ENCODE results near the gene NACC1. TPM values are rescaled to one million over a fixed set of nuclear protein-coding genes. Genes with fewer than 3 reads are reported as not detected.

NACC1 gene
- total and polyA plus RNA-seq, 2 donors, result 12.8 to 17.5 TPM

DNA sequence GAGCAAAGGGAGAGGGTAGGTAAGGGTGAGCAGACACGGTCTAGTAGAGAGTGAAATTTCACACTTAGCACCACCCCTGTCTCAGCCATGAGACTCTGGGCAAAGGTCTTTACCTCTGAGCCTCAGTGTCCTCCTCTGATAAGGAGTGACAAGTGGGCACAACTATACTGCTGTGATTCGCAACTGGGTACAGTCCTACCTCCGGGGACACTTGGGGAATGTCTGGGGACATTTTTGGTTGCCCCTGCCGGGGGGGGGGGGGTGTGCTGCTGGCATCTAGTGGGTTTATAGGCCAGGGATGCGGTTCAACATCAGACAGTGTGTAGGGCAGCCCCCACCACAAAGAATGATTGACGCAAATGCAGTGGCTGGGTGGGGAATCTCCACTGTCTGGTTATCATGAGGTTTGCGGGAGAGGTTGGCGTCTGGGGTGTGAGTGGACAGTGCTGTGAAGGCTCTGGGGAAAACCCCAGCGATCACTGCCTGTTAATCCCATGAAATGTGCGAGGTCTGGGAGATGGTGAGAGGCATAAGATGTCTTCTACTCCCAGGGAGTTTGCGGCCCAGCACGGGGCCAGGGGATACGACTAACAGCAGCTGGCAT, 4.3 kb downstream of the NACC1 start:
- 96% methylated on average over 13 of the region's 13 CpGs for WGBS
- Histone ChIP-seq H3K27me3 (ENCODE audit: control insufficient read depth in 2 of 2, insufficient read depth in 1 of 2, low read length in 1 of 2) (no peaks in the 10 kb centered on the region), H3K4me1 (ENCODE audit: control insufficient read depth in 2 of 2, insufficient read depth in 2 of 2, low read length in 2 of 2) (peaks cover 7 to 17% of the 10 kb centered on the region in 2 donors), H3K27ac (ENCODE audit: low read depth in 1 of 2, low read length in 1 of 2) (no peak overlapping the region), H3K36me3 (ENCODE audit: control insufficient read depth in 2 of 2, insufficient read depth in 2 of 2, low read length in 1 of 2) (peaks cover 11 to 22% of the 10 kb centered on the region in 2 donors), H3K4me3 (ENCODE audit: low read length in 2 of 2) (no peak overlapping the region), H3K9me3 (ENCODE audit: control insufficient read depth in 2 of 2, insufficient read depth in 1 of 2, low read length in 1 of 2) (no peaks in the 10 kb centered on the region)
- no peak for DNase-seq (ENCODE audit: low read depth in 6 of 9, low spot score in 9 of 9)

DNA sequence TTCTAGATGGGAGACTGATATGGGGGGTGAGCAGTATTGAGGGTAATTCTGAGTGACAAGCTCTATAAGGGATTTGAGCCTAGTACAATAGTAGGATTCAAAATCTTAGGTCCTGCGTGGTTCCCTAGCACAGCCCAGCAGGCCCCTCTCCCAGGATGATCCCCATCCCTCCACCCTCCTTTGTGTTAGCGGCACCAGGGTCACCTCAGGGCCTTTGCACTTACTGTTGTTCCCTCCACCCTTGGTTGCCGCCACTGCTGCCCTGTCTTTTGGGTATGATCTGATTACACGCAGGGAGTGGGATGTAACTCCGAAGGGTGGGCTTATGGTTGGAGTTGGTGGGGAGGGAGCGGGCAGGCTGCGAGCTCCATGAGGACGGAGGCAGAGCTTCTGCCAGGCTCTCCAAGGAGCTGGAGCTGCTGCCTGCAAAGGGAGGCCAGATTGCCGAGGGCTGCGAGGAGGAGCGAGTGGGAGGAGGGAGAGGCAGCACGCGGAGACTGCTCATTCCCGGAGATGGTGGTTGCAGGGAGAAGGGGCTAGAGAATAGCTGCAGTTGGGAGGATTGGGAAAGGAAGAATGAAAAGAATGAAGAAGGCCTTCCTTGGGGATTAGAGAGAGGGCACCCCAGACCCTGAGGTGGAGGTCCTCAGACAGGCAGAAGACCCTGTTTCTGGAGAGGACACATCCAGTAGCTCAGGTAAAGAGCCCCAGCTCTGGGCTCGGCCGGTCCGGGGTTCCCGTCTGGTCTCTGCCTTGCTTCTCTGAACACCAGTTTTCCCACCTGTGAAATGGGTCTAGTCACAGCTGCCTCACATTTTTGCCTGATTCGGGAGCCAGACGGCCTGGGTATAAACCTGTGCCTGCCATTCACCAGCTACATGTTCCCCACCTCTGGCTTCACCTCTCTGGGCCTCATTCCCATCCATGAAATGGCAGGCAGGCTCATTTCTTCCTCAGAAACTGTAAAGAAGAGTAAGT, 5.2 kb downstream of the NACC1 start:
- no peak overlapping the region for H3K4me3 ChIP-seq (ENCODE audit: low read length in 2 of 2)
- no peaks in the 10 kb centered on the region for H3K27me3 ChIP-seq (ENCODE audit: control insufficient read depth in 2 of 2, insufficient read depth in 1 of 2, low read length in 1 of 2)
- H3K36me3 ChIP-seq (ENCODE audit: control insufficient read depth in 2 of 2, insufficient read depth in 2 of 2, low read length in 1 of 2), result peaks cover 11 to 22% of the 10 kb centered on the region in 2 donors
- H3K27ac ChIP-seq (ENCODE audit: low read depth in 1 of 2, low read length in 1 of 2), result no peak overlapping the region
- 98% methylated on average over 20 of the region's 20 CpGs for WGBS
- peaks cover 7 to 11% of the 10 kb centered on the region in 2 donors for H3K4me1 ChIP-seq (ENCODE audit: control insufficient read depth in 2 of 2, insufficient read depth in 2 of 2, low read length in 2 of 2)
- H3K9me3 ChIP-seq (ENCODE audit: control insufficient read depth in 2 of 2, insufficient read depth in 1 of 2, low read length in 1 of 2), result no peaks in the 10 kb centered on the region
- DNase-seq (ENCODE audit: low read depth in 6 of 9, low spot score in 9 of 9), result no peak

DNA sequence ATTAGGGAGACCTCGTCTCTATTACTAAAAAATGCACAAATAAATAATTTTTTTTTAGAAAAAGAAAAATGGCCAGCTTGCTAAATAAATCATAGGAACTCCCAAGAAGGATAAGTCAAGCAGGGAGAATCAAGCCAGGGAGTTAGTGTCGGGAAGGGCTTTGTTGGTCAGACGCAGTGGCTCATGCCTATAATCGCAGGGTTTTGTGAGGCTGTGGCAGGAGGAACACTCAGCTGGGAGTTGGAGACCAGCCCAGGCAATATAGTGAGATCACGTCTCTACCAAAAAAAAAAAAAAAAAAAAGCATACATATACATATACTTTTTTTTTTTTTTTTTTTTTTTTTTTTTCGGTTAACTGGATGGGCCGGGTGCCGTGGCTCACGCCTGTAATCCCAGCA, 9.0 kb downstream of the NACC1 start:
- no peak for DNase-seq (ENCODE audit: low read depth in 6 of 9, low spot score in 9 of 9)
- WGBS, result 97% methylated on average over 9 of the region's 9 CpGs
- Histone ChIP-seq H3K9me3 (ENCODE audit: control insufficient read depth in 2 of 2, insufficient read depth in 1 of 2, low read length in 1 of 2) (no peaks in the 10 kb centered on the region), H3K4me1 (ENCODE audit: control insufficient read depth in 2 of 2, insufficient read depth in 2 of 2, low read length in 2 of 2) (no peaks in the 10 kb centered on the region), H3K27me3 (ENCODE audit: control insufficient read depth in 2 of 2, insufficient read depth in 1 of 2, low read length in 1 of 2) (no peaks in the 10 kb centered on the region), H3K27ac (ENCODE audit: low read depth in 1 of 2, low read length in 1 of 2) (no peak overlapping the region), H3K36me3 (ENCODE audit: control insufficient read depth in 2 of 2, insufficient read depth in 2 of 2, low read length in 1 of 2) (peaks cover 11 to 15% of the 10 kb centered on the region in 2 donors), H3K4me3 (ENCODE audit: low read length in 2 of 2) (no peak overlapping the region)

DNA sequence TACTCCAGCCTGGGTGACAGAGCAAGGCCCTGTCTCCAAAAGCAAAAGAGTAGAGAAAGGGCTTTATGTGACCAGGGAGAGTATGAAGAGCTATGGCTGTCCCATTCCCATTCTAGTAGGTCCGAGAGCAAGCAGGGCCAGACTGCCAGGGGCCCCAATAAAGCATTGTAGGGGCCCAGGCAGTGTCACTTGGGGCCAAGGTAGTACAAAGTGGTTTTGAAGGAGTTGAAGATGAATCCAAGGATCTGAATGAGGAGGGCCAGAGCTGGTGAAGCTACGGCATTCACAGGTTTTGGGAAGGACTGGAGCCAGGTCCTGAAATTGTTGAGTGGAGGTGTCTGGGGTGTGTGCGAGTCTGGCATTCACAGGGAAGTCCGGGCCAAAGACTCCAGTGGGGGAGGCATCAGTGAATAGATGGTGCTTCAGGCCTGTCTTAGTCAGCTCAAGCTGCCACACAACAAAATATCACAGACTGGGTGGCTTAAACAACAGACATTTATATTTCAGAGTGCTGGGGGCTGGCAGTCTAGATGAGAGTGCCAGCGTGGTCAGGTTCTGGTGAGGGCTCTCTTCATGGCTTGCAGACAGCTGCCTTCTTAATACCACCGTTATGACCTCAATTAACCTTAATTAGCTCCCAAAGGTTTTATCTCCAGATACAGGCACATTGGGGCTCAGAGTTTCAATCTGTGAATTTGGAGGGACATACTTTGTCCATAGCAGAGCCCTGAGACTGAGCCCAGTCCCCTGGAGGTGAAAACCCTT, 9.9 kb downstream of the NACC1 start:
- 98% methylated on average over 6 of the region's 6 CpGs for WGBS
- Histone ChIP-seq H3K9me3 (ENCODE audit: control insufficient read depth in 2 of 2, insufficient read depth in 1 of 2, low read length in 1 of 2) (no peaks in the 10 kb centered on the region), H3K27me3 (ENCODE audit: control insufficient read depth in 2 of 2, insufficient read depth in 1 of 2, low read length in 1 of 2) (no peaks in the 10 kb centered on the region), H3K4me1 (ENCODE audit: control insufficient read depth in 2 of 2, insufficient read depth in 2 of 2, low read length in 2 of 2) (peaks cover 0 to 2% of the 10 kb centered on the region in 2 donors), H3K4me3 (ENCODE audit: low read length in 2 of 2) (no peak overlapping the region), H3K27ac (ENCODE audit: low read depth in 1 of 2, low read length in 1 of 2) (no peak overlapping the region), H3K36me3 (ENCODE audit: control insufficient read depth in 2 of 2, insufficient read depth in 2 of 2, low read length in 1 of 2) (peaks cover 8 to 11% of the 10 kb centered on the region in 2 donors)
- DNase-seq (ENCODE audit: low read depth in 6 of 9, low spot score in 9 of 9), result no peak

DNA sequence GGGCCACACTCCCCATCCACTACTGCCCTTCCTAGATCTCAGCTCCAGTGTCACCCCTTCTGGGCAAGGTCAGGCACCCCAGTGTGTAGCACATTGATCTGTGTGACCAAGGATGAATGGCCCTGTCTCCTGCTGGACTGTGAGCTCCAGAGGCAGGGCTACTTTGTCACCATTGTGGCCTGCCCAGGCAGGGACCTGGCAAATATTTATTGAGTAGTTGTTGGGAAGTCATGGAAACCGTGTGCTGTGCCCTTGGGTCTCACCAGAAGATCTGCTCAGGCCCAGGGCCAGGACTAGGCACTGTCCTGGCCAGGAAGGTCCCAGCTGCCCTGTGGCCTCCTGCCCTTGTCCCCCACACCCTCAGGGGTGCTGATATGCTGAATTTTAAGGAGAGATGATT, 10.5 kb downstream of the NACC1 start:
- DNase-seq (ENCODE audit: low read depth in 6 of 9, low spot score in 9 of 9), result no peak
- Histone ChIP-seq H3K36me3 (ENCODE audit: control insufficient read depth in 2 of 2, insufficient read depth in 2 of 2, low read length in 1 of 2) (peaks cover 8 to 11% of the 10 kb centered on the region in 2 donors), H3K4me3 (ENCODE audit: low read length in 2 of 2) (no peak overlapping the region), H3K27me3 (ENCODE audit: control insufficient read depth in 2 of 2, insufficient read depth in 1 of 2, low read length in 1 of 2) (no peaks in the 10 kb centered on the region), H3K9me3 (ENCODE audit: control insufficient read depth in 2 of 2, insufficient read depth in 1 of 2, low read length in 1 of 2) (no peaks in the 10 kb centered on the region), H3K4me1 (ENCODE audit: control insufficient read depth in 2 of 2, insufficient read depth in 2 of 2, low read length in 2 of 2) (peaks cover 0 to 2% of the 10 kb centered on the region in 2 donors), H3K27ac (ENCODE audit: low read depth in 1 of 2, low read length in 1 of 2) (no peak overlapping the region)
- 93% methylated on average over 1 of the region's 1 CpG for WGBS

DNA sequence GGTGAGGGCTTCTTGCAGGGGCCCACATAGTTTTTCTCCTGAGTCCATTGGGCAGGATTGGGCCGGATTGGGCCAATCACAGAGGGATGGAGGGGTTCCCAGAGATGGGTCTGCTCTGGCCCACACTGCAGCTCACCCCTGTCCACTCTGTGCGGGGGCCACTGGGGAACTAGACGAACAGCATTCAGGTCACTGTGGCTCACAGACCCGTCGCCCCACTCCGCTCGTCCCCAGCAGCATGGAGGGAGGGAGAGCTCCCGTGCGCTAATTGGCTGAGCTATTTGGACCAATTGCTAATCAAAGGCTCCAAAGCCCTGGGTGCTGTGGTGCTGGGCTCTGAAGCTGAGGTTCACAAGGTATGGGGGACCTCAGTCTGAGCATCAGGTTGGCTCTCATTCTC, 11.3 kb downstream of the NACC1 start:
- H3K9me3 ChIP-seq (ENCODE audit: control insufficient read depth in 2 of 2, insufficient read depth in 1 of 2, low read length in 1 of 2), result no peaks in the 10 kb centered on the region
- WGBS, result 99% methylated on average over 9 of the region's 9 CpGs

DNA sequence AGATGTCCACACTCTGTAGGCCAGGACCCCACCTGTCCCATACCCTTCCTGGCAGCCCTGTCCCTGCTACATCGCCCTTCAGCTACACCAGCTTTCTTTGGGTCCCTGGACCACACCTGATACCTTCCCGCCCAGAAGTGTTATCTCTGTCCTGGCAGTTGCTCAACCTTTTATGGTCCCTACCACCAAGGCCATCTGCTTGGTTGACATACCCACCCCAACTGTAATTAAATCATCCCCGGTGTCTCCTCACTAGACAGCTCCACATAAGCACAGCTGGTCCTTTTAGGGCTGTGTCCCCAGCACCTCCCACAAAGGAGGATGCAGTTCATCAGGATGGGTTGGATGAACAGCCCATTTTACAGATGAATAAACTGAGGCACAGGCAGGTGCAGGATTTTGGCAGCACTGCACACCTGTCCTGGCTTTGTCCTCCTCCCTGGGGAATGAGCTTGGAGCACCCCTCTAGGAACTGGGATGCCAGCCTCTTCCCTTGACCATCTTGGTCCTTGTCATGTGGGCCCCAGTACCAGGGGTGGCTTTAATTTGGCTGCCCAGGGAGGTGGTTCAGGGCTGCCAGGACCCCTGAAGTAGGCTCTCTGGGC, 12.9 kb downstream of the NACC1 start:
- Histone ChIP-seq H3K9me3 (ENCODE audit: control insufficient read depth in 2 of 2, insufficient read depth in 1 of 2, low read length in 1 of 2) (no peaks in the 10 kb centered on the region), H3K4me3 (ENCODE audit: low read length in 2 of 2) (no peak overlapping the region), H3K27ac (ENCODE audit: low read depth in 1 of 2, low read length in 1 of 2) (no peak overlapping the region), H3K27me3 (ENCODE audit: control insufficient read depth in 2 of 2, insufficient read depth in 1 of 2, low read length in 1 of 2) (no peaks in the 10 kb centered on the region), H3K4me1 (ENCODE audit: control insufficient read depth in 2 of 2, insufficient read depth in 2 of 2, low read length in 2 of 2) (peaks cover 0 to 2% of the 10 kb centered on the region in 2 donors), H3K36me3 (ENCODE audit: control insufficient read depth in 2 of 2, insufficient read depth in 2 of 2, low read length in 1 of 2) (peaks cover 15 to 20% of the 10 kb centered on the region in 2 donors)
- DNase-seq (ENCODE audit: low read depth in 6 of 9, low spot score in 9 of 9), result no peak
- 98% methylated on average over 3 of the region's 3 CpGs for WGBS

More for the DNA sequence above, 11.3 kb downstream of the NACC1 start:
- Histone ChIP-seq H3K4me3 (ENCODE audit: low read length in 2 of 2) (no peak overlapping the region), H3K27me3 (ENCODE audit: control insufficient read depth in 2 of 2, insufficient read depth in 1 of 2, low read length in 1 of 2) (no peaks in the 10 kb centered on the region), H3K36me3 (ENCODE audit: control insufficient read depth in 2 of 2, insufficient read depth in 2 of 2, low read length in 1 of 2) (peaks cover 8 to 9% of the 10 kb centered on the region in 2 donors), H3K4me1 (ENCODE audit: control insufficient read depth in 2 of 2, insufficient read depth in 2 of 2, low read length in 2 of 2) (peaks cover 0 to 2% of the 10 kb centered on the region in 2 donors), H3K27ac (ENCODE audit: low read depth in 1 of 2, low read length in 1 of 2) (no peak overlapping the region)
- DNase-seq (ENCODE audit: low read depth in 6 of 9, low spot score in 9 of 9), result no peak

DNA sequence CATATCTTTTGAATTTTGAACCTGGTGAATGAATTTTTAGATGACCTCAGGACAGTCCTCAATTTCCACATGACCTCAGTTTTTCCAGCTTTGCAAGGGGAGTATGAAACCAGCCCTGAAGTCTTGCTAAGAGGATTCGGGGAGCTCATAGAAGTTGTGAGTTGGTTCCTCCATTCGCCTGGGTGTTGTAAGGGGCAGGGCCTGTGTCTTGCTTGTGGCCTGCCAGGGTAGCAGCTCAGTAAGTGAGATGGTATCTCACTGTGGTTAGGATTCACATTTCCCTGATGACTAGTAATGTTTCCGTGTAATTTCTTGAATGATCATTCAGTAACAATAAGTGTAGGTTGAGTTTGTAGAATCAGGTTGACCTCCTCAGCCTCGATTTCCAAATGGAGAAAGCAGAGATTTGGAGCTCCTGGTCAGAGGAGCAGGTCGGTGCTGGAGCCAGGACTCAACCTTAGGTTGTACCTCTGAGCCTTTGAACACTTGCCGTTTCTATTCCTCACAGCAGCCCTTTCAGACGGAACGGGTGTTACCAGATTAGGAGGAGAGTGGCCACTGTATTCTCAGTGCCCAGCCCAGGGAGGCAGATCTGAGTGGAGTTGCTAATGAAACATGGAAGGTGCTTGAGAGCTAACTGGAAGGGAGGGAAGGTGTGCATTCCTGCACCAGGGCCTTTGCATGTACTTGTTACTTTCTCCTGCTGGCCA, 14.6 kb downstream of the NACC1 start:
- no peak overlapping the region for H3K27ac ChIP-seq (ENCODE audit: low read depth in 1 of 2, low read length in 1 of 2)
- H3K4me1 ChIP-seq (ENCODE audit: control insufficient read depth in 2 of 2, insufficient read depth in 2 of 2, low read length in 2 of 2), result peaks cover 0 to 2% of the 10 kb centered on the region in 2 donors
- DNase-seq (ENCODE audit: low read depth in 6 of 9, low spot score in 9 of 9), result no peak
- 78% methylated on average over 8 of the region's 8 CpGs for WGBS
- no peak overlapping the region for H3K4me3 ChIP-seq (ENCODE audit: low read length in 2 of 2)
- no peaks in the 10 kb centered on the region for H3K9me3 ChIP-seq (ENCODE audit: control insufficient read depth in 2 of 2, insufficient read depth in 1 of 2, low read length in 1 of 2)
- no peaks in the 10 kb centered on the region for H3K27me3 ChIP-seq (ENCODE audit: control insufficient read depth in 2 of 2, insufficient read depth in 1 of 2, low read length in 1 of 2)
- peaks cover 26 to 32% of the 10 kb centered on the region in 2 donors for H3K36me3 ChIP-seq (ENCODE audit: control insufficient read depth in 2 of 2, insufficient read depth in 2 of 2, low read length in 1 of 2)
